Chondrocyte (in vitro differentiated cells): ENCODE results near the gene RAPGEF3. TPM values are rescaled to one million over a fixed set of nuclear protein-coding genes. Genes with fewer than 3 reads are reported as not detected.

Source experiments
- DNase-seq: peaks from one replicate; pipeline ENCODE4 v3.0.0; 2021; ENCODE audit warnings: mixed read lengths, low spot score
- H3K27ac Mint-ChIP-seq: one replicate; pipeline ENCODE4 v1.8.0; 2021; ENCODE audit warnings: mild to moderate bottlenecking, moderate library complexity, mixed read lengths; ENCODE audit not compliant: unreplicated experiment
- H3K27me3 Mint-ChIP-seq: 2 replicates; pipeline ENCODE4 v1.8.0; 2021; ENCODE audit warnings: low read depth, mixed read lengths
- H3K36me3 Mint-ChIP-seq: 2 replicates; pipeline ENCODE4 v1.8.0; 2021; ENCODE audit warnings: low read depth, mixed read lengths
- H3K4me1 Mint-ChIP-seq: 2 replicates; pipeline ENCODE4 v1.8.0; 2021; ENCODE audit warnings: low read depth, mild to moderate bottlenecking, mixed read lengths
- H3K4me3 Mint-ChIP-seq: one replicate; pipeline ENCODE4 v1.8.0; 2021; ENCODE audit warnings: mild to moderate bottlenecking, moderate library complexity, mixed read lengths; ENCODE audit not compliant: unreplicated experiment
- H3K9me3 Mint-ChIP-seq: 2 replicates; pipeline ENCODE4 v1.8.0; 2021; ENCODE audit warnings: low read depth, mixed read lengths
- CTCF ChIP-seq: fragments of 200-600 bp; sonication (generic); IDR thresholded peaks from 2 replicates; pipeline ENCODE4 v1.5.0; 2021; ENCODE audit warnings: antibody characterized with exemption, mild to moderate bottlenecking, moderate library complexity
- total RNA-seq: library from RNA; stranded (reverse); gene quantifications from 3 replicates; pipeline ENCODE4 v1.2.1, GENCODE V29; 2021

The RAPGEF3 gene
- total RNA-seq, 1 donor from 2014 or later, result 1.3 TPM

- peaks cover 24% of the 10 kb centered on the region for H3K4me1 Mint-ChIP-seq
- no peak overlapping the region for H3K4me3 Mint-ChIP-seq
- H3K36me3 Mint-ChIP-seq, result no peaks in the 10 kb centered on the region
- no peak for DNase-seq
- H3K27me3 Mint-ChIP-seq, result no peaks in the 10 kb centered on the region
- no peak overlapping the region for H3K27ac Mint-ChIP-seq
- TF ChIP-seq CTCF, result no peak
- no peaks in the 10 kb centered on the region for H3K9me3 Mint-ChIP-seq
Measured at GRCh38 chr12:47718531-47718930, 40.1 kb downstream of the RAPGEF3 start.

DNA sequence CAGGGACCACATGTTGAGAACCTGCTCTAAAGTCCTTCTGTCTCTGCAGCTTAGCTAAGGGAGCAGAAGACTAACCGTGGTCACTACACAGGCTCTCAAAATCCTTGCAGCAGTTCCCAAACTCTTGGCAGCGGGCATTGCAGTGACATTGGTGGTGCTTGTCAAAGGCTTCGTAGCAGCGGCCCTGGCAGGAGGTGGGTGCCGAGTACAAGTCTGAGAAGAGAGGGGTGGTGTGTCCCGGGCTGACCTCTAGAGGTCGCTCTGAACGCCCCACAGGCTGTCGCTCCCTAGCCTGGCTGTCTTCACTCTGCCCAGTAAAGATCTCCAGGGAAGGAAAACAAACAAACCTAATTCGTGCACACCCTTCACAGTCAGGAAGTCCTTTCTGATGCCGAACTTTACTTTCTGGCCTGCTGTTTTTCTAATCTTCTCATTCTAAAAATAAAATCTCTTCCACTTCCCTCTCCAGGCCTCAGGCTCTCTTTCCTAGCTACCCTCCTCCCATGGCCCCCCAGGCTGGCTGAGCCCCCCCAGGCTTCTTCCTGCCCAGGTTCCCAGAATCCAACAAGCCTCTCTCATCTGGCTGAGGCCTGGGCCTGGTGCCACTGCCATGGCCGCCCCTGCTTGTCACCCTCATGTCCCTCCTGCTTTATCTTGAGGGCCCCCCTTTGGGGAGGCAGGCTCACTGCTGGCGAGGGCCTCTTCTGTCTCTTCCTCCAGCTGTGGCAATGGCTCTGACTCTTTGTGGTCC lies 41.1 kb downstream of the RAPGEF3 start:
- Mint-ChIP-seq H3K4me1 (peaks cover 24% of the 10 kb centered on the region), H3K27ac (peak overlapping the region; percentile 89), H3K4me3 (peak overlapping the region; percentile 35), H3K9me3 (no peaks in the 10 kb centered on the region), H3K36me3 (no peaks in the 10 kb centered on the region), H3K27me3 (no peaks in the 10 kb centered on the region)
- peak; percentile 92 for TF ChIP-seq CTCF
- DNase-seq, result no peak

GRCh38 chr12:47717046-47717442 lies 41.6 kb downstream of the RAPGEF3 start:
- TF ChIP-seq CTCF, result no peak
- no peak for DNase-seq
- Mint-ChIP-seq H3K4me3 (no peak overlapping the region), H3K9me3 (no peaks in the 10 kb centered on the region), H3K27ac (no peak overlapping the region), H3K27me3 (no peaks in the 10 kb centered on the region), H3K36me3 (no peaks in the 10 kb centered on the region), H3K4me1 (peaks cover 24% of the 10 kb centered on the region)

DNA sequence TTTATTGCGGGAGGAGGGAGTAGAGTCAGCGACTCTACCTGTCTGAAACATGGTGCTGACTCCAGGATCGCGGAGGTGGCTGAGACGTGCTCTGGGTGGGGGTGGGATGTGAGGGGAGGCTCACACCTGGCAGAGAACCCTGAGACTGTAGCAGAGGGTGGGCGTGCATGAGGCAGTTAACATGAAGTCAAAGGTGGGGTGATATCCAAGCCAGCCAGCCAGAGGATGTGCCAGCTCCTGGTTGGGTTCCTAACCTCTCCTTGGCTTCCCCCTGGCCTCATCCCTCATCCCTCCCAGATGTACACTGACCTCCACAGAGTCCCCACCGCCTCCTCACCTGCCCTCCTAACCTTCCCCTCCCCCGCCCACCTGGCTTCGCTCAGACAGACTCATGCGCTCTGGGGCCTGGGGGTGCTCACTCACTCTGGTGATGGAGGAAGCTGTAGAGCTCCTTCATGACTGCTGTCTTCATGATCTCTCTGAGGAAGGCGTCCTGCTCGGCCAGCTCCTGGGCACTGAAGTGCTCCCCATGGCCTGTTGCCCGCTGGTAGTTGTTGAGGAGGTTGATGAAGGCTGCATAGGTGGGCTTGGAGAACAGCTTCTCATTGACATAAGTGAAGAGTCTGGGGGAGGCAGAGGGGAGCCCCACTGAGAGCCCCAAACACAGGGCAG lies 42.7 kb downstream of the RAPGEF3 start:
- no peak for DNase-seq
- no peaks in the 10 kb centered on the region for H3K27me3 Mint-ChIP-seq
- no peaks in the 10 kb centered on the region for H3K9me3 Mint-ChIP-seq
- no peak overlapping the region for H3K4me3 Mint-ChIP-seq
- H3K27ac Mint-ChIP-seq, result peak overlapping the region; percentile 19
- H3K36me3 Mint-ChIP-seq, result no peaks in the 10 kb centered on the region
- H3K4me1 Mint-ChIP-seq, result peaks cover 24% of the 10 kb centered on the region
- TF ChIP-seq CTCF, result no peak

DNA sequence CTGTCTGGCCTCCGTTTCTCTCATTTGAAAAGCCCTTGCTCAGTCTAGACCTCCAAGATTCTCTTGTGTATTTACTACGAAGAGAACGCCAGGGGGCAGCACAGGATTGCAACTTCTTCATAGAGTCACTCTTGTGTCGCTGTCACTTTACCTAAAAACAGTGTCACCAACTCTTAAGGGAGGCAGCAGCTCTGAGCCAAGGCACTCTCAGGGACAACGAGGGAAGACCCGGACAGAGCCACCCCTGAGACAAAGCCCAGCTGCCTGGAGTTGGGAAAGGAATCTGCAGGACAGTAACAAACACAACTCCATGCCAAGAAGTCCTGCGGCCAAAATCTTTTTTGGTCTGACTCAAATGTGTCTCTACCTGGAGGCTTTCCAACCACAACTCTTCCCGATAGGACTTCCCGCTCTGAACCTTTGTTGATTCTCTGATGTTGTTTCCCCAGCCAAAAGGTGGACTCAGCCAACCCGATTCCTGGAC lies 43.2 kb downstream of the RAPGEF3 start:
- TF ChIP-seq CTCF, result peak; percentile 96
- Mint-ChIP-seq H3K9me3 (no peaks in the 10 kb centered on the region), H3K27me3 (no peaks in the 10 kb centered on the region), H3K4me3 (no peak overlapping the region), H3K4me1 (peaks cover 24% of the 10 kb centered on the region), H3K27ac (no peak overlapping the region), H3K36me3 (no peaks in the 10 kb centered on the region)
- DNase-seq, result no peak
